Measurements from ENCODE around the gene PDE1C.

DNA sequence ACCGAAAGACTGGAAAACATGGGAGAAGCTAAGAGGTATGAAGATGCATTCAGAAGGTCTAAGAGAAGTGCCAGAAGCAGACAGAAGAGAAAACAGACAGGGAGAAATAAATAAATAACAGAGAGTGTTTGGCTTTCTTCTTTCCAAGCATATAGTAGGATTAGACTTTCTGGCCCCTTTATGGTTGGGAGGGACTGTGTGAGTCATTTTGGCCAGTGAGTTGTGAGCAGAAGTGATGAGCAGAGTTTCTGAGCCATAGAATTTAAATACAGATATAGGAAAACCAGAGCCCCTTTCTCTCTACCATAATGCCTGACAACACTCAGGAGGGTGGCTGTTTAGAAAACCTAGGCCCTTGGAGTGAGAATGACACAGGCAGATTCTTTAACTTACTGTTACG is 212.2 kb downstream of the PDE1C start:
- no peak for TF ChIP-seq POLR2A (IDR thresholded peaks at IDR 0.05)
- TF ChIP-seq, protein P1, sequence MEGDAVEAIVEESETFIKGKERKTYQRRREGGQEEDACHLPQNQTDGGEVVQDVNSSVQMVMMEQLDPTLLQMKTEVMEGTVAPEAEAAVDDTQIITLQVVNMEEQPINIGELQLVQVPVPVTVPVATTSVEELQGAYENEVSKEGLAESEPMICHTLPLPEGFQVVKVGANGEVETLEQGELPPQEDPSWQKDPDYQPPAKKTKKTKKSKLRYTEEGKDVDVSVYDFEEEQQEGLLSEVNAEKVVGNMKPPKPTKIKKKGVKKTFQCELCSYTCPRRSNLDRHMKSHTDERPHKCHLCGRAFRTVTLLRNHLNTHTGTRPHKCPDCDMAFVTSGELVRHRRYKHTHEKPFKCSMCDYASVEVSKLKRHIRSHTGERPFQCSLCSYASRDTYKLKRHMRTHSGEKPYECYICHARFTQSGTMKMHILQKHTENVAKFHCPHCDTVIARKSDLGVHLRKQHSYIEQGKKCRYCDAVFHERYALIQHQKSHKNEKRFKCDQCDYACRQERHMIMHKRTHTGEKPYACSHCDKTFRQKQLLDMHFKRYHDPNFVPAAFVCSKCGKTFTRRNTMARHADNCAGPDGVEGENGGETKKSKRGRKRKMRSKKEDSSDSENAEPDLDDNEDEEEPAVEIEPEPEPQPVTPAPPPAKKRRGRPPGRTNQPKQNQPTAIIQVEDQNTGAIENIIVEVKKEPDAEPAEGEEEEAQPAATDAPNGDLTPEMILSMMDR (IDR thresholded peaks at IDR 0.05): no peak
